ENCODE measurements around the gene RTKN. TPM values are rescaled to one million over a fixed set of nuclear protein-coding genes. Genes with fewer than 3 reads are reported as not detected.

Gene RTKN
- total and polyA plus RNA-seq, 10 of the 15 experiments (the other 5 are each of a cell fraction or from before 2014, with no cell fraction given): 0.50 to 12.3 (median 5.4) TPM

GRCh38 chr2:74482801-74483674 is 41.3 kb upstream of the RTKN start, which contains the start of the genes CCDC142 and TTC31 (continued):
- TF ChIP-seq ZBTB11 (CRISPR knock-in tag; IDR thresholded peaks at IDR 0.05) (no peak), NRF1 (conservative IDR thresholded peaks at IDR 0.05; ENCODE audit: low read depth, low read length) (no peak), USF2 (IDR thresholded peaks at IDR 0.05; ENCODE audit: borderline replicate concordance, low read depth, low read length) (no peak), EGR1 (IDR thresholded peaks at IDR 0.05; ENCODE audit: borderline replicate concordance in 1 of 2, low read depth in 2 of 2, low read length in 2 of 2) (no peak), SMC3 (IDR thresholded peaks at IDR 0.05; ENCODE audit: borderline replicate concordance, low read length) (peak; percentile 89), HCFC1 (IDR thresholded peaks at IDR 0.05; ENCODE audit: low read length) (peak; percentile 86), KDM1A (IDR thresholded peaks at IDR 0.05; ENCODE audit: borderline replicate concordance) (no peak), FOXK2 (IDR thresholded peaks at IDR 0.05) (peak; percentile 53; the same call in 1 of the 2 replicates), CREM (IDR thresholded peaks at IDR 0.05; ENCODE audit: low read depth) (peak; percentile 67), SIN3A (IDR thresholded peaks at IDR 0.05; ENCODE audit: low read depth, low read length) (peak; percentile 85; the same call in 1 of the 2 replicates), SIX5 (IDR thresholded peaks at IDR 0.05; ENCODE audit: low read depth, low read length, severe bottlenecking) (peak; percentile 83), NKRF (conservative IDR thresholded peaks at IDR 0.05) (peak; percentile 93), CBX5 (IDR thresholded peaks at IDR 0.05; ENCODE audit: low read depth) (no peak), JUND (IDR thresholded peaks at IDR 0.05; ENCODE audit: low read depth, low read length) (no peak), IKZF2 (IDR thresholded peaks at IDR 0.05) (peak; percentile 56 to 61), NFYB (IDR thresholded peaks at IDR 0.05; ENCODE audit: insufficient read depth, low read depth, low read length) (no peak), EED (IDR thresholded peaks at IDR 0.05; ENCODE audit: low read depth) (no peak; the same call in 1 of the 2 replicates), CTCF (IDR thresholded peaks at IDR 0.05 in 2 of 3, conservative IDR thresholded peaks at IDR 0.05 in 1 of 3; ENCODE audit: control insufficient read depth in 2 of 3, extremely low read depth in 1 of 3, insufficient read depth in 1 of 3, low read depth in 3 of 3, low read length in 3 of 3) (peak; percentile 93 to 97 (median 97)), MYB (IDR thresholded peaks at IDR 0.05; ENCODE audit: borderline replicate concordance, low read depth, low read length) (no peak), ZZZ3 (IDR thresholded peaks at IDR 0.05; ENCODE audit: control insufficient read depth, insufficient read length, low read depth) (no peak), PAX5 (IDR thresholded peaks at IDR 0.05; ENCODE audit: borderline replicate concordance, low read depth, low read length) (no peak), TAF1 (IDR thresholded peaks at IDR 0.05; ENCODE audit: borderline replicate concordance, low read depth, low read length) (peak; percentile 87; the same call in 1 of the 2 replicates)
